AG09309 (cell line): ENCODE results near the gene LIME1.

Experiments used
- DNase-seq: peaks from one replicate; pipeline ENCODE4 v3.0.0-alpha.2; 2010; ENCODE audit warnings: low read depth
- H3K4me3 ChIP-seq: 2 replicates; pipeline ENCODE4 v1.5.1; 2011; ENCODE audit warnings: mild to moderate bottlenecking, low read depth, low read length, moderate library complexity; ENCODE audit not compliant: control insufficient read depth
- CTCF ChIP-seq: IDR thresholded peaks from 2 replicates; pipeline ENCODE4 v1.5.1; 2011; ENCODE audit warnings: mild to moderate bottlenecking, low read depth, low read length, inconsistent platforms; ENCODE audit not compliant: insufficient read depth, control insufficient read depth; ENCODE audit errors: missing control alignments

LIME1 gene

GRCh38 chr20:63755933-63756647 lies 19.6 kb downstream of the LIME1 start:
- no peak for TF ChIP-seq CTCF
- DNase-seq, result no peak
- no peak overlapping the region for H3K4me3 ChIP-seq

GRCh38 chr20:63756648-63756991 lies 20.2 kb downstream of the LIME1 start:
- H3K4me3 ChIP-seq, result no peak overlapping the region
- TF ChIP-seq CTCF, result no peak
- no peak for DNase-seq

GRCh38 chr20:63758152-63758551 lies 21.7 kb downstream of the LIME1 start:
- H3K4me3 ChIP-seq, result no peak overlapping the region
- TF ChIP-seq CTCF, result no peak
- no peak for DNase-seq

- no peak for TF ChIP-seq CTCF
- DNase-seq, result no peak
- H3K4me3 ChIP-seq, result no peak overlapping the region
Observed at GRCh38 chr20:63759377-63759901, 23.0 kb downstream of the LIME1 start.

GRCh38 chr20:63765082-63765873 lies 28.8 kb downstream of the LIME1 start:
- DNase-seq, result no peak

GRCh38 chr20:63765902-63766301 lies 29.4 kb downstream of the LIME1 start:
- no peak overlapping the region for H3K4me3 ChIP-seq
- no peak for TF ChIP-seq CTCF
- no peak for DNase-seq

More at GRCh38 chr20:63765082-63765873, 28.8 kb downstream of the LIME1 start:
- TF ChIP-seq CTCF, result no peak
- H3K4me3 ChIP-seq, result no peak overlapping the region
